Natural killer cell treated with Interleukin-12 subunit alpha and Interleukin-12 subunit beta and Interleukin-15 and Interleukin-18, amount 100 ng/mL, for 72 hours (primary cell): Measurements from ENCODE around the gene MTHFD1L. TPM values are rescaled to one million over a fixed set of nuclear protein-coding genes. Genes with fewer than 3 reads are reported as not detected.
A peak's percentile ranks its signal among the peaks of the same experiment; 100 is the strongest.

ENCODE experiments used
- ATAC-seq, 2 donors: fragments of 150-1000 bp; cut with Tn5 transposase in 1 of 2; sonication (Bioruptor Pico), chemical (Tn5 transposase) in 1 of 2; 2 replicates each; pipeline ENCODE4 v1.10.0; 2021
- DNase-seq: peaks from one replicate; pipeline ENCODE4 v3.0.0; 2022; ENCODE audit warnings: low spot score
- H3K27ac Mint-ChIP-seq, 2 donors: 1 replicate in 1 of 2; 2 replicates in 1 of 2; pipeline ENCODE4 v1.8.0; 2022; ENCODE audit warnings: mixed read lengths in 2 of 2, mild to moderate bottlenecking in 1 of 2, moderate library complexity in 1 of 2
- H3K27me3 Mint-ChIP-seq, 2 donors: 1 replicate in 1 of 2; 2 replicates in 1 of 2; pipeline ENCODE4 v1.8.0; 2022; ENCODE audit warnings: mixed read lengths in 2 of 2
- H3K36me3 Mint-ChIP-seq: one replicate; pipeline ENCODE4 v1.8.0; 2022; ENCODE audit warnings: mixed read lengths
- H3K4me1 Mint-ChIP-seq, 2 donors: 1 replicate in 1 of 2; 2 replicates in 1 of 2; pipeline ENCODE4 v1.8.0; 2022; ENCODE audit warnings: low read depth in 2 of 2, mixed read lengths in 2 of 2, mild to moderate bottlenecking in 1 of 2
- H3K4me3 Mint-ChIP-seq: one replicate; pipeline ENCODE4 v1.8.0; 2022; ENCODE audit warnings: mixed read lengths
- H3K9me3 Mint-ChIP-seq: 2 replicates; pipeline ENCODE4 v1.8.0; 2022; ENCODE audit warnings: mixed read lengths
- total RNA-seq, 2 donors: library from RNA; stranded (reverse); gene quantifications; one replicate each; pipeline ENCODE4 v1.2.3, GENCODE V29; 2022

The MTHFD1L gene
- total RNA-seq, 2 donors from 2014 or later = 47.2 to 119 TPM

- no peak overlapping the region for H3K27ac Mint-ChIP-seq
- no peak overlapping the region for H3K4me3 Mint-ChIP-seq
- peak in 1 of 2 donors; percentile 53 for ATAC-seq
- no peaks in the 10 kb centered on the region for H3K4me1 Mint-ChIP-seq
- DNase-seq = no peak
- H3K36me3 Mint-ChIP-seq = no peaks in the 10 kb centered on the region
- H3K9me3 Mint-ChIP-seq = no peaks in the 10 kb centered on the region
- no peaks in the 10 kb centered on the region for H3K27me3 Mint-ChIP-seq
Observed at GRCh38 chr6:150981095-150981494, 115.6 kb downstream of the MTHFD1L start.

- H3K27me3 Mint-ChIP-seq = no peaks in the 10 kb centered on the region
- no peaks in the 10 kb centered on the region for H3K4me1 Mint-ChIP-seq
- no peaks in the 10 kb centered on the region for H3K9me3 Mint-ChIP-seq
- DNase-seq (no peak), ATAC-seq (no peak)
- H3K4me3 Mint-ChIP-seq = no peak overlapping the region
- no peaks in the 10 kb centered on the region for H3K36me3 Mint-ChIP-seq
- H3K27ac Mint-ChIP-seq = no peak overlapping the region
Observed at GRCh38 chr6:150981669-150982068, 116.2 kb downstream of the MTHFD1L start.

- DNase-seq (no peak), ATAC-seq (peak; percentile 88 to 97)
- H3K27me3 Mint-ChIP-seq = no peaks in the 10 kb centered on the region
- H3K9me3 Mint-ChIP-seq = no peaks in the 10 kb centered on the region
- H3K4me3 Mint-ChIP-seq = peak overlapping the region; percentile 57
- peaks cover 3 to 8% of the 10 kb centered on the region in 2 donors for H3K4me1 Mint-ChIP-seq
- peak overlapping the region in 1 of 2 donors; percentile 70 for H3K27ac Mint-ChIP-seq
- no peaks in the 10 kb centered on the region for H3K36me3 Mint-ChIP-seq
Observed at GRCh38 chr6:150987371-150987828, 121.9 kb downstream of the MTHFD1L start.

- Mint-ChIP-seq H3K4me3 (peak overlapping the region; percentile 57), H3K27me3 (no peaks in the 10 kb centered on the region), H3K9me3 (no peaks in the 10 kb centered on the region), H3K4me1 (peaks cover 3 to 8% of the 10 kb centered on the region in 2 donors), H3K27ac (peak overlapping the region in 1 of 2 donors; percentile 70), H3K36me3 (no peaks in the 10 kb centered on the region)
- ATAC-seq = no peak
- no peak for DNase-seq
Observed at GRCh38 chr6:150987855-150988464, 122.5 kb downstream of the MTHFD1L start.

GRCh38 chr6:150991487-150991886 is 126.0 kb downstream of the MTHFD1L start:
- H3K9me3 Mint-ChIP-seq = no peaks in the 10 kb centered on the region
- peaks cover 5% of the 10 kb centered on the region for H3K36me3 Mint-ChIP-seq
- ATAC-seq (no peak), DNase-seq (no peak)
- no peaks in the 10 kb centered on the region for H3K27me3 Mint-ChIP-seq
- H3K27ac Mint-ChIP-seq = no peak overlapping the region
- no peak overlapping the region for H3K4me3 Mint-ChIP-seq
- peaks cover 3 to 8% of the 10 kb centered on the region in 2 donors for H3K4me1 Mint-ChIP-seq

GRCh38 chr6:150992262-150992661 is 126.8 kb downstream of the MTHFD1L start:
- DNase-seq (no peak), ATAC-seq (no peak)
- H3K4me3 Mint-ChIP-seq = no peak overlapping the region
- no peaks in the 10 kb centered on the region for H3K9me3 Mint-ChIP-seq
- H3K4me1 Mint-ChIP-seq = peaks cover 3 to 4% of the 10 kb centered on the region in 2 donors
- H3K27me3 Mint-ChIP-seq = no peaks in the 10 kb centered on the region
- no peak overlapping the region for H3K27ac Mint-ChIP-seq
- H3K36me3 Mint-ChIP-seq = peaks cover 5% of the 10 kb centered on the region

- Mint-ChIP-seq H3K27me3 (no peaks in the 10 kb centered on the region), H3K4me3 (no peak overlapping the region), H3K9me3 (no peaks in the 10 kb centered on the region), H3K27ac (no peak overlapping the region), H3K4me1 (peaks cover 0 to under 1% of the 10 kb centered on the region in 2 donors), H3K36me3 (peaks cover 5% of the 10 kb centered on the region)
- DNase-seq (no peak), ATAC-seq (no peak)
Observed at GRCh38 chr6:150992703-150993102, 127.2 kb downstream of the MTHFD1L start.

- Mint-ChIP-seq H3K36me3 (peaks cover 5% of the 10 kb centered on the region), H3K27me3 (no peaks in the 10 kb centered on the region), H3K4me3 (no peak overlapping the region), H3K27ac (no peak overlapping the region), H3K9me3 (no peaks in the 10 kb centered on the region), H3K4me1 (no peaks in the 10 kb centered on the region)
- ATAC-seq (no peak), DNase-seq (no peak)
Observed at GRCh38 chr6:150993253-150993652, 127.8 kb downstream of the MTHFD1L start.

- no peak for ATAC-seq
- no peak overlapping the region for H3K4me3 Mint-ChIP-seq
- H3K27me3 Mint-ChIP-seq = no peaks in the 10 kb centered on the region
- H3K4me1 Mint-ChIP-seq = no peaks in the 10 kb centered on the region
- no peak overlapping the region for H3K27ac Mint-ChIP-seq
- H3K36me3 Mint-ChIP-seq = peaks cover 5% of the 10 kb centered on the region
- H3K9me3 Mint-ChIP-seq = no peaks in the 10 kb centered on the region
- no peak for DNase-seq
Observed at GRCh38 chr6:150994026-150994425, 128.5 kb downstream of the MTHFD1L start.

GRCh38 chr6:150996968-150997367 is 131.5 kb downstream of the MTHFD1L start:
- no peak for DNase-seq
- Mint-ChIP-seq H3K27ac (peak overlapping the region in 1 of 2 donors; percentile 54), H3K9me3 (no peaks in the 10 kb centered on the region), H3K27me3 (no peaks in the 10 kb centered on the region), H3K36me3 (peaks cover 5% of the 10 kb centered on the region), H3K4me3 (no peak overlapping the region), H3K4me1 (no peaks in the 10 kb centered on the region)
- ATAC-seq = no peak

GRCh38 chr6:150999107-150999506 is 133.6 kb downstream of the MTHFD1L start:
- ATAC-seq (no peak), DNase-seq (no peak)
- H3K36me3 Mint-ChIP-seq = no peaks in the 10 kb centered on the region
- H3K27me3 Mint-ChIP-seq = no peaks in the 10 kb centered on the region
- H3K27ac Mint-ChIP-seq = no peak overlapping the region
- H3K4me1 Mint-ChIP-seq = peaks cover 0 to 5% of the 10 kb centered on the region in 2 donors
- H3K9me3 Mint-ChIP-seq = no peaks in the 10 kb centered on the region
- no peak overlapping the region for H3K4me3 Mint-ChIP-seq

GRCh38 chr6:150999576-150999975 is 134.1 kb downstream of the MTHFD1L start:
- DNase-seq = no peak
- H3K9me3 Mint-ChIP-seq = no peaks in the 10 kb centered on the region
- H3K36me3 Mint-ChIP-seq = no peaks in the 10 kb centered on the region
- no peak overlapping the region for H3K27ac Mint-ChIP-seq
- no peak overlapping the region for H3K4me3 Mint-ChIP-seq
- ATAC-seq = no peak
- peaks cover 4 to 10% of the 10 kb centered on the region in 2 donors for H3K4me1 Mint-ChIP-seq
- H3K27me3 Mint-ChIP-seq = no peaks in the 10 kb centered on the region

- DNase-seq (no peak), ATAC-seq (no peak)
- Mint-ChIP-seq H3K4me3 (no peak overlapping the region), H3K4me1 (peaks cover 14% of the 10 kb centered on the region in 2 donors), H3K36me3 (no peaks in the 10 kb centered on the region), H3K27me3 (no peaks in the 10 kb centered on the region), H3K9me3 (no peaks in the 10 kb centered on the region), H3K27ac (peak overlapping the region in 1 of 2 donors; percentile 45)
Observed at GRCh38 chr6:151001387-151002056, 136.0 kb downstream of the MTHFD1L start.

- no peak for DNase-seq
- H3K36me3 Mint-ChIP-seq = no peaks in the 10 kb centered on the region
- H3K4me1 Mint-ChIP-seq = peaks cover 14% of the 10 kb centered on the region in 2 donors
- H3K27ac Mint-ChIP-seq = peak overlapping the region in 1 of 2 donors; percentile 45
- H3K27me3 Mint-ChIP-seq = no peaks in the 10 kb centered on the region
- H3K4me3 Mint-ChIP-seq = no peak overlapping the region
- H3K9me3 Mint-ChIP-seq = no peaks in the 10 kb centered on the region
- no peak for ATAC-seq
Observed at GRCh38 chr6:151002057-151002450, 136.6 kb downstream of the MTHFD1L start.
